ENCODE results near the gene C12orf56. TPM values are rescaled to one million over a fixed set of nuclear protein-coding genes. Genes with fewer than 3 reads are reported as not detected.
"Not testable (repeated sequence)": the region's sequence is repeated elsewhere in the genome, so short reads cannot be mapped to it uniquely, and the experiment has no call there.

Gene C12orf56
- polyA plus RNA-seq, 1 experiment = 0.22 TPM

DNA sequence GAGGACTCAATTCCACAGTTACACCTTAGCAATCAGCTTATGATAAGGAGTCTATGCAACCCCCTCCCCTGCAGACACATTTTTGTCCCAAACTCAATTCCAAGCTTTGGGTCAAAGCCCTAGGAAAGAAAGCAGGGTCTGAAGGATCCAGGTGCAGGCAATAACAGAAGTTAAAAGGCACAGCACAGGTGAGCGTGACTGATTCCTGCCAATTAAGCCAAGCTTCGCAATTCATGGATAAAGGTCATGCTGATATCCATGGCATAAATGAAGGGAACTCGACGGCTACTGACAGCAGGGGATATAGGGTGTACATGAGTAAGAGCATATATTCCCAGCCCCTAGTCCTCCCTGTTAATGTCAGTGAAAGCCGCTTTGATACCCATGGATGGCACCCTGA, 39.3 kb downstream of the C12orf56 start:
- TF ChIP-seq, protein P1, sequence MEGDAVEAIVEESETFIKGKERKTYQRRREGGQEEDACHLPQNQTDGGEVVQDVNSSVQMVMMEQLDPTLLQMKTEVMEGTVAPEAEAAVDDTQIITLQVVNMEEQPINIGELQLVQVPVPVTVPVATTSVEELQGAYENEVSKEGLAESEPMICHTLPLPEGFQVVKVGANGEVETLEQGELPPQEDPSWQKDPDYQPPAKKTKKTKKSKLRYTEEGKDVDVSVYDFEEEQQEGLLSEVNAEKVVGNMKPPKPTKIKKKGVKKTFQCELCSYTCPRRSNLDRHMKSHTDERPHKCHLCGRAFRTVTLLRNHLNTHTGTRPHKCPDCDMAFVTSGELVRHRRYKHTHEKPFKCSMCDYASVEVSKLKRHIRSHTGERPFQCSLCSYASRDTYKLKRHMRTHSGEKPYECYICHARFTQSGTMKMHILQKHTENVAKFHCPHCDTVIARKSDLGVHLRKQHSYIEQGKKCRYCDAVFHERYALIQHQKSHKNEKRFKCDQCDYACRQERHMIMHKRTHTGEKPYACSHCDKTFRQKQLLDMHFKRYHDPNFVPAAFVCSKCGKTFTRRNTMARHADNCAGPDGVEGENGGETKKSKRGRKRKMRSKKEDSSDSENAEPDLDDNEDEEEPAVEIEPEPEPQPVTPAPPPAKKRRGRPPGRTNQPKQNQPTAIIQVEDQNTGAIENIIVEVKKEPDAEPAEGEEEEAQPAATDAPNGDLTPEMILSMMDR (IDR thresholded peaks at IDR 0.05; ENCODE audit: low read depth, low read length) = no peak
- DNase-seq (ENCODE audit: low read depth, low spot score) = no peak
- ChIA-PET POLR2A (no interaction called here), CTCF (no interaction called here)
- H3K4me3 ChIP-seq (ENCODE audit: low read depth, low read length) = no peak overlapping the region
- no peaks in the 10 kb centered on the region for H3K27me3 ChIP-seq (ENCODE audit: control insufficient read depth, insufficient read depth, low read length)
- no peak overlapping the region for H3K27ac ChIP-seq (ENCODE audit: low read depth, low read length)
- peaks cover 3% of the 10 kb centered on the region; the same call in 1 of the 2 replicates for H3K9me3 ChIP-seq (ENCODE audit: control insufficient read depth, insufficient read depth, low read length)

DNA sequence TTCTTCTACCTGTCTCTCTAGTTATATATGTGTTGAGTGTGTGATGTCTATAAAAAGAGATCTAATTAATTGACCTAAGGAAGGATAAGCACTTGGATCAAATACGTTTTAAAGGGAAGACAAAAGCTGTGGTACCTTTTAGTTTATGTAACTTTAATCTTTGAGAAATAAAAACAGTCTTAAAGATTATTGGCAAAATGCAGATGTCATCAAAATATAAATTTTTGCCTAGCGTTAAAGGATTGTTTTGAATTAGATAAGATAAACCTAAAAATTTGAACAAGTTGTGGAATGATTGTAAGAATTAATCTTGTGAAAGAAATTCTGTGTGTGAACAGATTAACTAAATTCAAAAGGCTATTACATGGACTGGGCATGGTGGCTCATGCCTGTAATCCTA, 42.9 kb downstream of the C12orf56 start:
- TF ChIP-seq, protein P1 (IDR thresholded peaks at IDR 0.05; ENCODE audit: low read depth, low read length) = no peak
- H3K27ac ChIP-seq (ENCODE audit: low read depth, low read length) = no peak overlapping the region
- no peak for DNase-seq (ENCODE audit: low read depth, low spot score)
- H3K4me3 ChIP-seq (ENCODE audit: low read depth, low read length) = no peak overlapping the region
- no peaks in the 10 kb centered on the region; the same call in 1 of the 2 replicates for H3K9me3 ChIP-seq (ENCODE audit: control insufficient read depth, insufficient read depth, low read length)
- no peaks in the 10 kb centered on the region for H3K27me3 ChIP-seq (ENCODE audit: control insufficient read depth, insufficient read depth, low read length)
- ChIA-PET CTCF (no interaction called here), POLR2A (no interaction called here)

DNA sequence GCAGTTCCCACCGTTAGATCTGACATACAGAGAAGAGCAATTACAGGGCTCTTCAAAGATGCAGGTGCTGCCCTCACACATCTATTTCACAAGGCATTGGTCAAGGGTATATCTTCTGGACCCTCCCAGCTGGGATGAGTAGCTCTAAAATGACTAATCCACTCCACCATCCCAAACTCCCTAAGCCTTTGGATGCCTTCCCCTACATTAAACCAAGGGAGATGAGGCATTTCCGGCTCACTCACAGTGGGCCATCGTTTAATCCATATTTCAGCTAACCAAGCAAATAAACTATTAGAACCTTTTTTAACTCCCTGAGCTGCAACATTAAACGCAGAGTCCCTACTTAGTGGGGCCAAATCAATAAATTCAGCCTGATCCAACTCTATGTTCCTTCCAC, 45.9 kb downstream of the C12orf56 start:
- H3K9me3 ChIP-seq (ENCODE audit: control insufficient read depth, insufficient read depth, low read length); CTCF ChIA-PET; H3K27ac ChIP-seq (ENCODE audit: low read depth, low read length); H3K27me3 ChIP-seq (ENCODE audit: control insufficient read depth, insufficient read depth, low read length); H3K4me3 ChIP-seq (ENCODE audit: low read depth, low read length); POLR2A ChIA-PET; DNase-seq (ENCODE audit: low read depth, low spot score): not testable (repeated sequence)

DNA sequence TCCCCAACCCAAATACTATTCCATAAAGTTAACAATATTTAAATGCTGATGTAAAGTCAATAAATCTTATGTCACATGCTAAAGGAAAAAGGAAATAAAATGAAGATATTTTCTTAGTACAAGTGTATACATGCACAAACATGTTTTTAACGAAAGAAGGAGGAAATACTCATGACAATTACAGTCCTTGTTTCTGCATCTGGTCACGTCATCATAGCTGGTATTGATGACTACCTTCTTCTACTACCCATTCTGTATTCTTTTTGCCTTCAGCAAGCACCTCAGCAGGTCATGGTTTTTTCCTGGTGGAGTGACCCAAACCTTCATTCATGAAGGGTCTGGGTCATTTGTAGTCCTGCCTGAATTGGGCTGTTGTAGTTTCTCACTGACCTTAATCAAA, 50.0 kb downstream of the C12orf56 start:
- H3K27ac ChIP-seq (ENCODE audit: low read depth, low read length); DNase-seq (ENCODE audit: low read depth, low spot score); H3K4me3 ChIP-seq (ENCODE audit: low read depth, low read length); CTCF ChIA-PET; H3K27me3 ChIP-seq (ENCODE audit: control insufficient read depth, insufficient read depth, low read length); POLR2A ChIA-PET; H3K9me3 ChIP-seq (ENCODE audit: control insufficient read depth, insufficient read depth, low read length): not testable (repeated sequence)

DNA sequence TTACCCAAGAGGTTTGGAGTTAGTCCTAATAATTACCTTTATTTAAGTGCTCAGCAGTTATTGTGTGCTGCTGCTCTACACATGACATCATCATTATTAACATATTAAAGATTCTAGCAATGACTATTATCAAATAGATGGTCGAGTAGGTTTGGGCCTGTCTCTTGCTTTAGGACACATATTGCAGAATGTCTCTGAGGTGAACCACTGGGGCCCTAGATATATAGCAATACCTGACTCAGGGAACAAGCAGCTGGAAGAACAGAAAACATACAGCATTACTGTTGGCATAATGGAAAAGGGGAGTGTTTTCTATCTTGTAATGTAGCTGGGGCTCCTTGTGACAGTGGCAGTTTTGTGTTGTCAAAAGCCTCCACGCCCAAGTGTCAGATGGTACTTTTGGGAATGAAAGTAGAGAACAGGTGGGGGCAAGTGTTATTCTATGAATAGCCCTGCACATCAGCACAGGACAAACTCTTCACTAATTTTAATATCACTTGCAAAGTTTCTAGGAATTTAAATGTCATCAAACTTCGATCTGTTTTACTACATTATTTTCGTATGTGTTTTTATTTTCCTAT, 54.6 kb downstream of the C12orf56 start:
- no peak for DNase-seq (ENCODE audit: low read depth, low spot score)
- Histone ChIP-seq H3K4me3 (ENCODE audit: low read depth, low read length) (no peak overlapping the region), H3K27ac (ENCODE audit: low read depth, low read length) (no peak overlapping the region), H3K9me3 (ENCODE audit: control insufficient read depth, insufficient read depth, low read length) (no peaks in the 10 kb centered on the region), H3K27me3 (ENCODE audit: control insufficient read depth, insufficient read depth, low read length) (peaks cover 3% of the 10 kb centered on the region)
- ChIA-PET POLR2A (no interaction called here), CTCF (interaction anchor here (0.6 kb wide), 1 partner anchor 497 kb away, joined by 3 read pairs; no protein-coding TSS in a partner anchor)
- TF ChIP-seq, protein P1 (IDR thresholded peaks at IDR 0.05; ENCODE audit: low read depth, low read length) = no peak

DNA sequence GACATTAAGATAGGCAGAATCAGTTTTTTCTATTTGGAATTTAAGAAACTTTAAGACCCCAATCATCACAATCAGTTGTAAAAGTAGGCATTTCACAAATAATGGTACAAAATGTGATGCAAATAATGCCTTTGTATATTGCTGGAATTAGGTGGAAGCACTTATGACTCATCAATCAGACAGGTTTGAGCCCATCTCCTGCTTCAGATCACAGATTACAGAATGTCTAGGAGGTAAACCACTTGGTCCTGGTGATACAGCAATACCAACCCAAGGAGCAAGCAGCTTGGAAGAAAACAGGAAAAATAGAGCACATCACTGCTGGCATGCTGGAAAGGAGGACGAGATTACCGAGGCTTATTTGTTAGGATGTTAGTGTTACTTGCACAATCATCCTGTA, 57.6 kb downstream of the C12orf56 start:
- no peak for DNase-seq (ENCODE audit: low read depth, low spot score)

More for the DNA sequence above, 57.6 kb downstream of the C12orf56 start:
- Histone ChIP-seq H3K27me3 (ENCODE audit: control insufficient read depth, insufficient read depth, low read length) (peaks cover 3% of the 10 kb centered on the region), H3K27ac (ENCODE audit: low read depth, low read length) (no peak overlapping the region), H3K9me3 (ENCODE audit: control insufficient read depth, insufficient read depth, low read length) (no peaks in the 10 kb centered on the region), H3K4me3 (ENCODE audit: low read depth, low read length) (no peak overlapping the region)
- ChIA-PET POLR2A (no interaction called here), CTCF (no interaction called here)
- TF ChIP-seq, protein P1 (IDR thresholded peaks at IDR 0.05; ENCODE audit: low read depth, low read length) = no peak

All from AG04450 (cell line).